LNCAP (cell line): Measurements from ENCODE around the gene CCDC88B.
A peak's percentile ranks its signal among the peaks of the same experiment; 100 is the strongest.

ENCODE experiments used
- TF ChIP-seq, protein P1 (sequence below): fragments of 450-650 bp; IDR thresholded peaks from 2 replicates; pipeline ENCODE4 v1.5.1; 2017; ENCODE audit warnings: mild to moderate bottlenecking

CCDC88B gene

DNA sequence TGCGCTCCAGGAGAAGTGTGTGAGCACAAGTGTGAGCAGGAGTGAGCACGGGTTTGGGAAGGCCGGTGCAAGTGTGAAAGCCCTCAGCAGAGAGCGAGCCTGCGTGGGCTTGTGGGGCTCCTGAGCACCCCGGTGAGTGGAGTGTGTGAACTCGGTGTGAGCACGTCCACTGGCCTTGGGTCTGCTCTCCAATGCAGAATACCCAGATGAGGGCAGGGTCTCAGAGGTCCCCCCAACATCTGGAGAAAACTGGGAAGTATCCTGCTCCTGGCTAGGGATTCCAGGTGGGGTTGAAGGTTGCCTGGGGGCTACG is 33.5 kb upstream of the CCDC88B start:
- TF ChIP-seq, protein P1, sequence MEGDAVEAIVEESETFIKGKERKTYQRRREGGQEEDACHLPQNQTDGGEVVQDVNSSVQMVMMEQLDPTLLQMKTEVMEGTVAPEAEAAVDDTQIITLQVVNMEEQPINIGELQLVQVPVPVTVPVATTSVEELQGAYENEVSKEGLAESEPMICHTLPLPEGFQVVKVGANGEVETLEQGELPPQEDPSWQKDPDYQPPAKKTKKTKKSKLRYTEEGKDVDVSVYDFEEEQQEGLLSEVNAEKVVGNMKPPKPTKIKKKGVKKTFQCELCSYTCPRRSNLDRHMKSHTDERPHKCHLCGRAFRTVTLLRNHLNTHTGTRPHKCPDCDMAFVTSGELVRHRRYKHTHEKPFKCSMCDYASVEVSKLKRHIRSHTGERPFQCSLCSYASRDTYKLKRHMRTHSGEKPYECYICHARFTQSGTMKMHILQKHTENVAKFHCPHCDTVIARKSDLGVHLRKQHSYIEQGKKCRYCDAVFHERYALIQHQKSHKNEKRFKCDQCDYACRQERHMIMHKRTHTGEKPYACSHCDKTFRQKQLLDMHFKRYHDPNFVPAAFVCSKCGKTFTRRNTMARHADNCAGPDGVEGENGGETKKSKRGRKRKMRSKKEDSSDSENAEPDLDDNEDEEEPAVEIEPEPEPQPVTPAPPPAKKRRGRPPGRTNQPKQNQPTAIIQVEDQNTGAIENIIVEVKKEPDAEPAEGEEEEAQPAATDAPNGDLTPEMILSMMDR: no peak

DNA sequence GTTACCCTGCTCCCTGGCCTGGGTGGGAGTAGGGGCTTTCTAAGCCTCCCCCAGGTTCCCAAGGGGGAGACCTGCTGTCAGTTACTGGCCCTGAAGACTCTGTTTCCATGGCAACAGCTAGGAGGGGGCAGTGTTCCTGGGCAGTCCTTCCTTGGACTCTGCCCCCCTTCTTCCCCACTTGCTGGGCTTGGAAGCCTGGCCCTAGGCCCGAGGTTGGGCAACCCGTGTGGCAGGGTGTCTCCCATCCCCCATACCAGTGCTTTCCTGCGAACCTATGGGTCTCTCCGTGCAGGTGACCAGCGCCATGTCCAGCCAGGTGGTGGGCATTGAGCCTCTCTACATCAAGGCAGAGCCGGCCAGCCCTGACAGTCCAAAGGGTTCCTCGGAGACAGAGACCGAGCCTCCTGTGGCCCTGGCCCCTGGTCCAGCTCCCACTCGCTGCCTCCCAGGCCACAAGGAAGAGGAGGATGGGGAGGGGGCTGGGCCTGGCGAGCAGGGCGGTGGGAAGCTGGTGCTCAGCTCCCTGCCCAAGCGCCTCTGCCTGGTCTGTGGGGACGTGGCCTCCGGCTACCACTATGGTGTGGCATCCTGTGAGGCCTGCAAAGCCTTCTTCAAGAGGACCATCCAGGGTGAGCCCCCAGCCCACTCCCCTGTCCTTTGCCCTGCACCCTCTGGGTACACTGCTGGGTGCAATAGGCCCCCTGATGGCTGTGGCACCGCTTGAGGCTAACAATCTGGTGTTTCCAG is 33.0 kb upstream of the CCDC88B start:
- TF ChIP-seq, protein P1: no peak

DNA sequence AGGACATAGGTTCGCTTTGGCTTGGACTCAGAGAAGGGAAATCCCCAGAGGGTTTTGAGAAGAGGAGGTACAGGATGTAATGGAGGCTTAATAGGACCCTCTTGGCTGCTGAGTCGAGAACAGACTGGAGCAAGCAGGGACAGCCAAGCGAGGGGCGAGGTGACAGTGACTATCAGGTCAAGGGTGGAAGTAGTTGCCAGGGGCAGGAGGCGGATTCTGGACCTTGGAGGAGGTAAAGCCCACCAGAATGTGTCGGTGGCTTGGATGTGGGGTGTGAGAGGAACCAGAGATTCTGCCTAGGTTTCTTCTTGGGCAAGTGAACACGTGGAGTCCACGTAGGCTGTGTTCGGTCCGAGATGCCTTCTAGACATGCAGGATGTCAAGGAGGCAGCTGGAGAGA is 27.1 kb upstream of the CCDC88B start:
- TF ChIP-seq, protein P1: no peak

DNA sequence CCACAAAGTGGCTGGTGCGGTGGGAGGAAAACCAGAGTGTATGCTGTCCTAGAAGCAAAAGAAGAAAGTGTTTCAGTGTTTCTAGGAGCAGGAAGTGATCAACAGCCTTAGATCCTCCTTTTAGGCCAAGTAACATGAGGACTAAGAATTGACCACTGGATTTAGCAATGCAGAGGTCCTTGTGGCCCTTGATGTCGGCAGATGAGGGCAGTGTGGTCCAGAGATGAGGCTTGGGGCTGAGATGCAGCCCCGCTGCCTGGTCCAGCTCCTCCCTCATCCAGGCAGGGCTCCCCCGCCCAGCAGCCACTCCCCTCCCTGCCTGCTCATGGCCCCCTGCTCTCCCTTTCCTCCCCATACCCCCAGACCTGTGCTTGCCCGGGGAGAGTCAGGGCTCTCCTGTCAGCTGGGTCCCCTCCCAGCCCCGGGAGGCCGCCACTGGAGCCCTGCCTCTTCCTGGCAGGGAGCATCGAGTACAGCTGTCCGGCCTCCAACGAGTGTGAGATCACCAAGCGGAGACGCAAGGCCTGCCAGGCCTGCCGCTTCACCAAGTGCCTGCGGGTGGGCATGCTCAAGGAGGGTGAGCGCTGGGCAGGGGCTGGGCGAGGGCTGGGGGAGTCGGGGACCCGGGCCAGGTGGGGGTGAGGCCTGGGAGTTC is 26.4 kb upstream of the CCDC88B start:
- TF ChIP-seq, protein P1: no peak

DNA sequence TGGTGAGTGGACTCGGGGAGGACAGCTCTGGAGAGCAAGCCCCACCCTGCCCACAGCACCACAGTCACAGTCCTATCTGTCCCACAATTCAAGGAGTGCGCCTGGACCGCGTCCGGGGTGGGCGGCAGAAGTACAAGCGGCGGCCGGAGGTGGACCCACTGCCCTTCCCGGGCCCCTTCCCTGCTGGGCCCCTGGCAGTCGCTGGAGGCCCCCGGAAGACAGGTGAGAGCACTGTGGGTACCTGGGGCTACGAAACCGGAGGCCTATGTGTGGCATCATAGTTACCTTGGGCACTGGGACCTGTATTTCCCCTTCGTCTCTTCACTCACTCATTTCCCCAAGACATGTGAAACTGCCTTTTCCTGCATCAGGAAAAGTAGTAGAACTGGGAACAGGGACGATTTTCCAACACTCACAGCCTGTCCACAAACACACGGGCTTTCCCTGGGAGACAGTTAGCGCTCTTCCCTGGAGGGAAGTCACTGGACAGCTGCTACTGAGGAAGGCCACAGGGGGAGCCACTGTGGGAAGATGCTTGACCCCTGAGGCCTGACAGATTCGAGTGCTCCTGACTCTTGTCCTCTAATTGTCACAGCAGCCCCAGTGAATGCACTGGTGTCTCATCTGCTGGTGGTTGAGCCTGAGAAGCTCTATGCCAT is 25.7 kb upstream of the CCDC88B start:
- TF ChIP-seq, protein P1: no peak

DNA sequence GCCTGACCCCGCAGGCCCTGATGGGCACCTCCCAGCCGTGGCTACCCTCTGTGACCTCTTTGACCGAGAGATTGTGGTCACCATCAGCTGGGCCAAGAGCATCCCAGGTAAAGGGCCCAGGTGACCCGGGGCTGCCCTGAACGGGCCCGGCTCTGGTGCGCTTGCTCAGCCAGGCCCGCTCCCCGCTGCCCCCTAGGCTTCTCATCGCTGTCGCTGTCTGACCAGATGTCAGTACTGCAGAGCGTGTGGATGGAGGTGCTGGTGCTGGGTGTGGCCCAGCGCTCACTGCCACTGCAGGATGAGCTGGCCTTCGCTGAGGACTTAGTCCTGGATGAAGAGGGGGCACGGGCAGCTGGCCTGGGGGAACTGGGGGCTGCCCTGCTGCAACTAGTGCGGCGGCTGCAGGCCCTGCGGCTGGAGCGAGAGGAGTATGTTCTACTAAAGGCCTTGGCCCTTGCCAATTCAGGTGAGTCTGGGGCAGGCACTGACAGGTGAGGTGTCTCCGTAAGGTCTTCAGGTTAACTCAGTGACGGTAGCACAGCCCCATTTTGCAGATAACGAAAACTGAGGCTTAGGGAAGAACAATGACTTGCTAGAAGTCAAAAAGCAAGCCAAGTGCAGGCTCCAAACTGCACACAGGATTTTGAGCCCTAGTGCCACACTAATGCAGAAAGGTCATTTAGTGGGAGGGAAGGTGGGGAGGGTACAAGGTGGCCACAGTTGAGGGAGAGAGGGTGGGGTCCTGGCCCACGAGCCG is 25.0 kb upstream of the CCDC88B start:
- TF ChIP-seq, protein P1: no peak

DNA sequence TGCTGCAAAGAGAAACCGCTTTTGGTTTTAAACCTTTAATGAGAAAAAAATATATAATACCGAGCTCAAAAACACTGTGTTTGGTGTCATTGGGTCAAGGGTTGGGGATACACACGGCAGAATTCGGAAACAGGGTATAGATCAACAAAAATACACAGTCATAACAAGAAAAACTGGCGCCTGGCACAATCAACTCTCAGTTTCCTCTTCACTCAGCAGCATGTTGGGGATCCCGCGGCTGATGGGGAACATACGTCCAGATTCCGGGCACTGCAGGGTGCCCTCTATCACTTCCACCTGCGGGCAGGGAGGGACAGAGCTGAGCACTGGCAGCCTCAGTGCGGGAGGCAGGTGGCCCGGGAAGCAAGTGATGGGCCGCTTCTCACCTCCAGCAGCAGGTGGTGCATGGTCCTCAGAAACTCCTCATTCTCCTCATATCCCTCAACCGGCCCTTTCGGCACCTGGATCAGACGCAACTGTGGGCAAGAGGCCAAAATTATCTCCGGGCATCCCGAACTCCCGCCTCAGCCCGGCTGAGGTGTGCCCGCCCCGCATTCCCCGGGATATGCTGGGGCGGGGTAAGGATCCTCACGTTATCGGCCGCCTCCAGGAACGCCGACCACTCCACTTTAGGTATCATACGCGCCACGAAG is 23.2 kb upstream of the CCDC88B start:
- TF ChIP-seq, protein P1: peak; percentile 28; the same call in 1 of the 2 replicates
